GM21825 (cell line): ENCODE measurements around the gene CCDC158.
"Not testable (repeated sequence)": the region's sequence is repeated elsewhere in the genome, so short reads cannot be mapped to it uniquely, and the experiment has no call there.

Experiments used
- ATAC-seq: cut with Tn5 transposase; IDR thresholded peaks from one replicate; pipeline ENCODE4 v1.9.1; 2021; ENCODE audit warnings: mild to moderate bottlenecking, moderate library complexity; ENCODE audit not compliant: unreplicated experiment

CCDC158 gene

DNA sequence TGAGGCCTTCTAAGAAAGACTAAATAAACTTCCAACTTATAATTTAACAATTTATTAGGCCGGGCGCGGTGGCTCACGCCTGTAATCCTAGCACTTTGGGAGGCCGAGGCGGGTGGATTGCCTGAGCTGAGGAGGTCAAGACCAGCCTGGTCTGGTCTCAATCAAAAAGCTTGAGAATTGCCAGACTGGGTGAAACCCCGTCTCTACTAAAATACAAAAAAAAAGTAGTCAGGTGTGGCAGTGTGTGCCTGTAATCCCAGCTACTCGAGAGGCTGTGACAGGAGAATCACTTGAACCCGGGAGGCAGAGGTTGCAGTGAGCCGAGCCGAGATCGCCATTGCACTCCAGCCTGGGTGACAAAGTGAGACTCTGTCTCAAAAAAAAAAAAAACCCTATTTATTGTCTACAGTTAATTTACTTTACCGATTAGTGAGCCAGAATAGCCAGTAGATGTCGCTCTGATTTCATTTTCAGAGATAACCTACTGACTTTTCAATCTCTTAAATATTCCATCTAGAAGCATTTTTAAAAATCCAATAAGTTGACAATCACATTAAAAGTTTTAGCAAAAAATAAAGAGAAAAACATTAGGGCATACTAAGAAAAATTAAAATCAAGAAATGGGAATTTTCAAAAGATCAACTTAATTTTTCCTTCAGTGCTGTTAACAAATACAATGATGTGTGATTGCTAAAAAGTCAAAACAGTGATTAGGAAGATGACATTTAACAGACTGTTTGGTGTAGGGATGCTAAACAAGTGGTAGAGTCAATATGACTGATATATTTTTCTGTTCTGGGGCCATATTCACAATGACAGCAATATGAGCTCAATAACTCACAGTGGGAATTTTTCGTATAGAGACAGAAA, 9.8 kb upstream of the CCDC158 start:
- no peak for ATAC-seq

DNA sequence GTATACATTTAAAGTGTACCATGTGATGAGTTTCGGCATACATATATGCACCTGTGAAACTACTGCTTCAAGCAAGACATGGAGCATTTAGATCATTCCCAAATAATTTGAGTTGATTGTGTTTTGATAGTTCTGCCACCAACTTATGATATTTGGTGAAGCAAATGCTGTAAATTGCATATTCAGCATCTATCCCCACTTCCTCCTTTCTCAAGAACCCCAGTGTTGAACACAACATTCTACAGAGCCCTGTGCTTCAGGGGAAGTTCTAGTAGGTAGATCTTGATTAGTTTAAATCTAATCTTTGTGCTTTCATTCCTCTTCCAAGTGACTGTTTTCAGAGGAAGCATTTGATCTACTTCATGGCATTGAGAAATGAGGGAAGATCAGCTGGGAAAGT, 8.7 kb upstream of the CCDC158 start:
- ATAC-seq = no peak

DNA sequence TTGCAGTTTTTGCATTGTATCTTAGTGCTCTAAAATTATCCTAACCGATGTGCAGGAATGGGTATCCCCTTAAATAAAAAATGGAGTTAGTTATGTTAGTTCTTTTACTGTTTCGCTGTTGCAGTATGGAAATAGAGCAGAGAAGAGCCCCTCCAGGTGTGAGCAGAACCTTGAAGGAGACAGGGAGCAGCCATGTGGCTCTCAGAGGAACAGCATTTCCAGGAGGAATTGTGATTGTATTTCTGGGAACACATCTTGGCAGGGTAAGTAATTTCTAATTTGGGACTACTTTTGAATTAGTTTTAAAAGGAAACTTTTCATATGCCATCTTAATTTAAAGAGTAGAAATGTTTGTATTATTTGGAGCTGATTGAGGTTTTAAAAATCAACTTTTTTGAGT, 5.3 kb upstream of the CCDC158 start:
- no peak for ATAC-seq

DNA sequence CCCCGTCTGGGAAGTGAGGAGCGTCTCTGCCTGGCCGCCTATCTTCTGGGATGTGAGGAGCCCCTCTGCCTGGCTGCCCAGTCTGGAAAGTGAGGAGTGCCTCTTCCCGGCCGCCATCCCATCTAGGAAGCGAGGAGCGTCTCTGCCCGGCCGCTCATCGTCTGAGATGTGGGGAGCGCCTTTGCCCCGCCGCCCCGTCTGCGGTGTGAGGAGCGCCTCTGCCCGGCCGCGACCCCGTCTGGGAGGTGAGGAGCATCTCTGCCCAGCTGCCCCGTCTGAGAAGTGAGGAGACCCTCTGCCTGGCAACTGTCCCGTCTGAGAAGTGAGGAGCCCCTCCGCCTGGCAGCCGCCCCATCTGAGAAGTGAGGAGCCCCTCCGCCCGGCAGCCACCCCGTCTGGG, 2.2 kb upstream of the CCDC158 start:
- not testable (repeated sequence) for ATAC-seq

DNA sequence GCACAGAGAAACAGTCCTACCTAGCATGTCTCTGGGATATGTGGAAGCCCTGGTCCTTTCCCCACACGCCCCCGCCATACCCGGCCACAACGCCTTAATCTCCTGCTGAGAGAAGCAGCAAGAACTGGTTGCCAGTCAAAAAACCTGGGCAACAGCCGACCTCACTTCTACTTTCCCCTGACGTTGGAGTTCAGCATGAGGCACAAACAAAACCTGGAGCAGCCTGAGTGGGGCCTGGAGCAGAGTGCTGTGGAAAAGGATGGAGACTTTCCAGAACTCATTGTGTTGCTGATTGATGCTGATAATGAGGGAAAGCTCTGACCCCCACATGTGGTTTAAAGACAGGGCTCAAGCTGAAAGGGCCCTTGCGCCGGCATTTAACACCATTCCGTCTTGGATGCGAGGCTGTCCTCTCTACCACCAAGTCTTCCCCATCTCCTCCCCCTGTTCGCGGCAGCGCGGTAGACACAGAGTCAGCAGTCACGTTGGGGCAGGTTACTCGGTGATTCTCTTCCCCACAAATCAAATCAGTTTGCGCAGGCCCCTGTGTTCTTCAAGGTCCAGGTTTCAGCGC, 666 bp downstream of the CCDC158 start:
- ATAC-seq = no peak

DNA sequence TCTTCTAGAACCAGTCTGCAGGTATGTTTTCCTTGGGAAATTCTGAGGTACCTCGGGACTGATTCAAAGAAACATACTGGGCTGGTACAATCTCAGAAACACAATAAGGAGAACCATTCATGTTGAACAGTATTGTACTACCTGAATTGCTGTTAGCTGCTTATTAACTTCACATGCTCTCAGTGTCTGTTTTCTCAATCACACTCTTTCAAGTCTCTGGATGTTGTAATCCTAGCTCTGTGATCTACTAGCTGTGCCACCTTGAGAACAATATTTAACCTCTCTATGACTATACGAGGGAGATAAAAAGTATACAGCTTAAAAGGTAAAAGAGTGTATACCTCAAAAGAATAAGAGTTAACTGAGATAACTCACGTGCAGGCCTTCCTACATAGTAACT, 10.3 kb downstream of the CCDC158 start:
- no peak for ATAC-seq

DNA sequence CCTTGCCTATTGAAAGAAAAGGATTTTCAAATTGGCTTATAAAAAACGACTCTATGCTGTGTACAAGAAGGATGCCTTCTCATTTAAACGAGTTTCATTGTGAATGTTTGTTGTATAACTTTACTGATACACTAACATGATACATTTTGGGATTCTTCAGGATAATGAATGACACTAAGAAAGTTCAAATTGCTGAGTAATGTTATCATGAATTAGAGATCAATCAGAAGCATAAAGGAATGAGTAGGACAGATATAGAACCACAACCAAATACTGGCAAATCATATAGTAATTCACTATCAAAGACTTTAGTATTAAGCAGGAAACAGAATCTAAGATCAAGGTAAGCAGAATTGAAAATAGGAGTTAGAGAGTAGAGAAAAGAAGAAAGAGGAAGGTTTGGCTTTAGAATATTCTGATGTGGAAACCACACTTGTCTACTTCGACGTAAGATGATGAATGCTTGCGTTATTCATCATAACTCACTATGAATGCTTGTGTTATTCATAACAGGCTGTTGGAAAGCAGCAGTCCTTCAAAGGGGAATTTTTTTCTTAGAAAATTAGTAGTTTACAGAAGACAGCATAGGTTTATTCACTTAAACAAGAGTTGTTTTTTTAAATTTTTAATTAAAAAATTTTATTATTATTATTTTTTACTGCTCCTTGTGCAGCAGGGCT, 13.4 kb downstream of the CCDC158 start:
- ATAC-seq = no peak

DNA sequence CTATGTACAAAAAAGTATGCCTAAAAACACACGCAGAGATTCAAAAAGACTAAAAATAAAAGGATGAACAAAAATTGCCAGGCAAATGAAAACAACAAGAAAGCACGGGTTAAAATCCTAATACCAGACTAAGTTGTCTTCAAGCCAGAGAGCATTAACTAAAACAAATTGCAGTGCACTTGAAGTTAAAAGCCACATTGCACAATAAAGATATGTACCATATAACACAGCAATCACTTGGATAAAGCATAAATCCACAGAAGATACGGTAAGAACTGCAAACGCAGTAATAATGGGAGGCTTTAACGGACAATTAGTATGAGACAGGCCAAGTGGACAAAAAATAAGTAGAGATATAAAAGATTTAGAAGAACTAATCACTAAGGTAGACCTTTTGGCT, 14.9 kb downstream of the CCDC158 start:
- ATAC-seq = no peak

DNA sequence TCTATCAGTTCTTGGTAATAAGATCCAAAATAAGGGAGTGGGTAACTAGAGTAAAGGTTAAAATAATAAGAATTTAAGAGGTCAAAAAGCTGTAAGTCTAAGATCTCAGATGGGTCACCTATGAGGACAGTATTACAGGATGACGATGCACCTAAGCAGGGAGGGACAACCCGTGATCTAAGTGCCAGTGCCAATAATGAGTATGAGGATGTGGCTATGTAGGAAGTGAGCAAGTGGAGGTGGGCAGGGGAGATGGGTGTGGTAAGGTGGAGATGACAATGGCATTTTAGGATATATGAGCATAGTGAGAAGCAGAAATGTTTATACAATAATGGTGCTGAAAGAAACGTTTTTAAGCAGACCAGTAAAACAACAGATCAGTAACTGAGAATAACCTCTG, 19.3 kb downstream of the CCDC158 start:
- ATAC-seq = no peak

DNA sequence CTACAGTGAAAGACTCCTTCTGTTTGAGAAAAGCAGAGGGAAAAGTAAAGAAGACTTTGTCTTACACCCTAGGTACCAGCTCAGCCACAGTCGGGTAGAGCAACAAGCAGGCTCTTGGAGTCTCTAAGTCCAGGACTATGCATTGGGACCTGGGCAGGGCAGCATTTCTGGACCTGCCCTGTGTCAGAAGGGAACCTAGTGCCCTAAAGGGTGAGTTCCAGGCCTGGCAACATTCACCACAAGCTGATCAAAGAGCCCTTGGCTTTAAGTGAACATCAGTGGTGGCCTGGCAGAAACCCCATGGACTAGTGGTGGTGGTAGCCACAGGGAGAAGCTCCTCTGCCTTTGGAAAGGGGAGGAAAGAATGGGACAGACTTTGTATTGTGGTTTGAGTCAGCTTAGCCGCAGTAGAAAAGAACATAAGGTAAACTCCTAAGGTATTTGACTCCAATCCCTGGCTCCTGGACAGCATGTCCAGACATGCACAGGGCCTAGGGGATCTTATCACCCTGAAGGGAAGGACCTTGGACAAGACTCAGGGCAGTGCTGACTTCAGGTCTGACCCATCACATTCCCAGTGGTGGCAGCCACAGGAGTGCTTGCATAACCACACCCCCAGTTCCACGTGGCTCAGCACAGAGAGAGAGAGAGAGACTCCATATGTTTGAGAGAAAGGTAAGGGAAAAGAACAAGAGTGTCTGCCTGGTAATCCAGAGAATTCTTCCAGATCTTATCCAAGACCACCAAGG, 32.6 kb downstream of the CCDC158 start:
- ATAC-seq = no peak

DNA sequence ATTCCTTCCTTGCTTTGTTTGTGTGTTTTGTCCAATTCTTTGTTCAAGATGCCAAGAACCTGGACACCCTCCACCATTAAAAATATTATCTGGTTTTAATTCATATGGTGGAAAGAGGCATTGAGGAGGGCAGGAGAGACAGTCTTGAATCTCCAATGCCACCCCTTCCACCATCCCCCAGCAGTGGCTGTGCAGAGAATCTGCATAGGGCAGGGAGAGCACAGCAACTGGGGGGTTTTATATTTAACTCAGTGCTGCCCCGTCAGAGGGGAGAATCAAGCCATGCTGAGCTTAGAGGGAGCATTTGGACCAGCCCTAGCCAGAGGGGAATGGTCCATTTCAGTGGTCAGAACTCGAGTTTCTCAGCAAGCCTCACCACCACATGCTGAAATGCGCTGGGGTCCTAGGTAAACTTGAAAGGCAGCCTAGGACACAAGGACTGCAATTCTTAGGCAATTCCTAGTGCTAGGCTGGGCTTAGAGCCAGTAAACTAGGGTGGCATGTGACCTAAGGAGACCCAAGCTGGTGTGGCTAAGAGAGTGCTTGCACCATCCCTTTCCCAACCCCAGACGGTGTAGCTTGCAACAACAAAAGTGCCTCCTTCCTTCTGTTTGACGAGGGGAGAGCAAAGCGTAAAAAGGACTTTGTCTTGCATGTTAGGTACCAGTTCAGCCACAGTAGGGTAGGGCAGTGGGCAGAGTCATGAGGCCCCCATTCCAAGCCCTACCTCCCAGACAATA, 34.2 kb downstream of the CCDC158 start:
- ATAC-seq = no peak

DNA sequence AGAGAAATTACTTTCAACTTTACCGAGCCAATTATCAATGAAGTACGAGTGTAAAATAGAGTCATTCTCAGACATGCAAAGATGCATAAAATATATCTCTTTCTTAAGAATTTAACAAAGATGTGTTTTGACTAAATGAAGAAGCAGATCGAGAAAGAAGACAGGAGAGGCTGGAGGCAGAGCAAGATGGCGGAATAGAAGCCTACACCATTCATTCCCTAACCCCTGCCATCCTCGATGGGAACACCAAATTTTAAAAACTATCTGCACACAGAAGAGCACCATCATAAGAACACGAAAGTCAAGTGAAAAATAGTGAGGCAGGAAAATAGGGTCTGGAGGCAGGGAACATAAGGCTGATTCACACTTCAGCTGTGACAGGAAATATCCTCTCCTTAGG, 35.0 kb downstream of the CCDC158 start:
- ATAC-seq = no peak

DNA sequence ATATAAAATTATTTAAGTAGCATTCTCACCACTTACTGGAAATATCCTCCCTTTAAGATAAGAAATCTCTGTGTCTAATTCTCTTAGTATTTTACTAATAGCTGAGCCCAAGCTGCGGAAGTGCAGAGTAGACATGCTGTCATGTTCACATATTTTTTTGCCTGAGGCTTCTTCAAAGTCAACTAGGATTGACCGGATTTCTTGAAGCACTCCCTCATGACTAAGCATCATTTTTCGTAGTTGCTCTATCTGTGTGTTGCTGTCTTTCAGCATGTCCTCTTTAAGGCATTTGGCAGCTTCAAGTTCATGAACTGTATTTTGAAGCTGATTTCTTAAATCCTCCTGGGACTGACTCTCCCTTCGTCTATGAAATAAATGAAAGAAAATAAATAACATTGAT, 36.9 kb downstream of the CCDC158 start:
- no peak for ATAC-seq

DNA sequence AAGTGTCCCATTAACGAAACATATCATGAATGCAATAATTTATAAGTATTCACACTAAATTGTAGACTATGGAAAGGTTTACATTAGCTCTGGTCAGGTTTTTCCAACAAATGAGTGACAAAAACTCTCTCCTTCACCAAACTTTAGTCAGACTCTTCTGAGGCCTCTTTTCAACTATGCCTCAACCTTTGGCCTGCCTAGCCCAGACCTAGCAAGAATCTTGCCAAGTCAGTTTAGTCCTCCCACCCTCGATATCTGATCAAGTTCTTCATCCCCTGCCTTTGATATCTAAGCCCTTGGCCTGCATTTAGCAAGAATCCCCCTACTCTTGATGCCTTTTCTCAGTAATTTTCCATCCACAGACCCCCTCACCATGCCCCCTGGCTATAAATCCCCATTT, 37.9 kb downstream of the CCDC158 start:
- ATAC-seq = no peak

DNA sequence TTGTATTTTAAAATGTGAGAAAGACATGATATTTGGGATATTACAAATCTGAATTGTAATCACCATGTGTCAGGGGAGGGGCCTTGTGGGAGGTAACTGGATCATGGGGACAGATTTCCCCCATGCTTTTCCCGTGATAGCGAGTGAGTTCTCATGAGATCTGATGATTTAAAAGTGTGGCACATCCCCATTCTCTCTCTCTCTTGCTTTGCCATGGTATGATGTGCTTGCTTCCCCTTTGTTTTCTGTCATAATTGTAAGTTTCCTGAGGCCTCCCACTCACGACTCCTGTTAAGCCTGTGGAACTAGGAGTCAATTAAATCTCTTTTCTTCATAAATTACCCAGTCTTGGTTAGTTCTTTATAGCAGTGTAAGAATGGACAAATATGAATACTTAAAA, 39.0 kb downstream of the CCDC158 start:
- ATAC-seq = no peak

DNA sequence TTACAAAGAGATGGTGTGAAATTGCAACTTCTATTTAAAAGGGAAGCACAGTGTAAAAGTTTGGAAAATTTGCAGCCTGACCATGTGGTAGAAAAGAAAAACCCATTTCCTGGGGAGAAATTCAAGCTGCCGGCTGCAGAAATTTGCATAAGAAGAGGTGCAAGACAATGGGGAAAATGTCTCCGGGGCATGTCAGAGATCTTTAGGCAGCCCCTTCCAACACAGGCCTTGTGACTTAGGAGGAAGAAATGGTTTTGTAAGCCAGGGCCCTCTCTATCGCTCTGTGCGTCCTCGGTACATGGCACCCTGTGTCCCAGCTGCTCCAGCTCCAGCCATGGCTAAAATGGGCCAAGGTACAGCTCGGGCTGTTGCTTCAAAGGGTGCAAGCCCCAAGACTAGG, 40.4 kb downstream of the CCDC158 start:
- ATAC-seq = no peak

DNA sequence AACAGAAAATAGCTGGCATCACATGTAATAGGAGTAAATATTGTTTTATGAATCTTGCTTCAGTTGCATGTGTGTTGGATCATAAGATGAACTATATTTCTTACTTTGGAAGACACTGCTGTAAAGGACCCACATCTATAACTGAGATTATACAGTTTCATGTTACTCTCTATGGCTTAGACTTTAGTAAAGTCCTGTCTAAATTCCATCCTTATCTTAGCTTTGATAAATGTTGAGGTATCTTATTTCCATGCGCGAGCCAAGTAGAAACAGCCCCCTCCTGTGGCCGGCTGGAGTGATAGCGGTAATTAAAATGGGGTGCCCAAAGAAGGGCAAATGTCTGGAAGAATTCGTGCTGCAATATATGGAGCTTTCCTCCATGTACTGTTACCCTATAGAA, 43.0 kb downstream of the CCDC158 start:
- ATAC-seq = no peak

DNA sequence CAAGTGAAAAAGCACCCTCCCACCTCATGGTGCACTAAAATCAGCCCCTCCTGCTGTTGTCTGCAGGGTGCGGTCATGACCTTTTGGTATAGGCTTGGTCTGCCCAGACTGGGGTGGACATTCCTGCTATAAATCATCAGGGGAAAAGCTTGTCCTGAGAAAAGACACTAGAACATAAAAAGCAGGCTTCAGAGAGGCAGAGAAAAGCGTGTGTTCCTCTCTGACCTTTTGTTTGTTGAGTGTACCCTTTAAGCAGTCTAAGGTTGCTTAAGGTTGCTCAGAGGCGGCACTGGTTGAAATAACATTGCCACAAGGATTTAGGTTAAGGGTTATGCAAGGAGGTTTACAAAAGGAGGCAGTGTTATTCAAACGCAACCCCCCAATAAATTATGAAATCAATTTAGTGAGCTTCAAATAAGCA, 43.5 kb downstream of the CCDC158 start:
- ATAC-seq = no peak

DNA sequence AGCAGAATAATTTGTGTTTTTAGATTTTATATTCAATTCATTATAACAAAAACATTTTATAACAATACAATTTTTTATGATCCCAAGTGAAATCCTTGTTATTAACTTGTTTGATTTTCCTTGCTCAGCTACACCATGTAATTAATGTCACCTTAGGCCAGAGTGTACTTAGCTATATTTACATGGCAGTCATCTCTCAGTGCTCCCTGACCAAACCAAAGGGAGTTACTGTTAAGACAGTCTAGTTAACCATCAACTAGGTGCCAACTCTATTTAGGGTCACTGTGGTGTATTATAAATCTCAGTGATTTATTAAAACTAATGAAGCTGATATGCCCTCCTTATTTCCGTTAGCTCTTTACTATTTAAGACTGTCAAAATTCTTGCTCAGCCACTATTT, 44.4 kb downstream of the CCDC158 start:
- ATAC-seq = no peak

DNA sequence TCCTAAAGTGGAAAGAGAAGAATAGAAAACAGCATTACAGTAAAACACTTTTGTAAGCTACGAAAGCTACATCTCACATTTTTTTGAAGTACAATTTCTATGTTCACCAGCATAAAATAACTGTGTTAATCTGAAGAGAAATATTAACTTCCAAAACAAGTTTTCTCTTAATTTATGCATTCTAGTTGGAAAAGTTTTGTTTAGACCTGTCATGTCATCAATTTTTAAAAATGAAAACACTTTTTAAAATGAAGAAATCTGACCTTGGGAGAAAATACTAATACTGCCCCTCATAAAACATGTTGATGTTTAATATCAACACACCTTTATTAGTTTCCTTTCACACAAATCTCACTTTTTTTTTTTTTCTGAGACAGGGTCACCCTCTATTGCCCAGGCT, 45.2 kb downstream of the CCDC158 start:
- no peak for ATAC-seq

DNA sequence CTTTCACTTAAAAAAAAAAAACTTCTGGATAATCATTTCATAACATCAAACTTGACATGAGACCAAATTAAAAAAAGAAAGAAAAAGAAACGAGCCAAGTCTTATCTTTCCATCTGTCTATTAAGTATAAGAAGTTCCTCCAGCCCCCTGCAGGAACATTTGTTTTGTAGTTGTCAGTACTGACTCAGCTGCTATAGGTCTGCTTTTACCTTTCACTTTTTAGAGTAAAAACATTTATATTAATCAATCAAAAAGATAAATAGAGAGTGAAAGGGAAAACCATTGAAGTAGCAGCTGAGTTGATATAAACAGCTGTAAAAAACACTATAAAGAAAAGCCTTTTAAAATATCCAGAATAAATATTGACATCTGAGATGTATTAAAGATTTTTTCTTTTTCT, 46.1 kb downstream of the CCDC158 start:
- no peak for ATAC-seq
